H9 (cell line): ENCODE data around the gene OR6C65. TPM values are rescaled to one million over a fixed set of nuclear protein-coding genes. Genes with fewer than 3 reads are reported as not detected.

Experiments
- DNase-seq: peaks from one replicate; pipeline ENCODE4 v3.0.0-alpha.2; 2017
- H2AFZ ChIP-seq: one replicate; pipeline ENCODE4 v1.6.1; 2013; ENCODE audit warnings: mild to moderate bottlenecking, low read length, control low read depth, moderate library complexity
- H2AK5ac ChIP-seq: 2 replicates; pipeline ENCODE4 v1.6.1; 2013; ENCODE audit warnings: low read length, control low read depth, mixed read lengths; ENCODE audit not compliant: insufficient read length
- H2BK120ac ChIP-seq: one replicate; pipeline ENCODE4 v1.6.1; 2013; ENCODE audit warnings: low read depth, mild to moderate bottlenecking, low read length, control low read depth, inconsistent platforms; ENCODE audit not compliant: poor library complexity, severe bottlenecking
- H2BK12ac ChIP-seq: 2 replicates; pipeline ENCODE4 v1.6.1; 2013; ENCODE audit warnings: low read length, control low read depth, mixed read lengths, low read depth; ENCODE audit not compliant: insufficient read length
- H2BK15ac ChIP-seq: 2 replicates; pipeline ENCODE4 v1.6.1; 2013; ENCODE audit warnings: low read depth, low read length, control low read depth
- H2BK20ac ChIP-seq: one replicate; pipeline ENCODE4 v1.6.1; 2013; ENCODE audit warnings: low read depth, mild to moderate bottlenecking, low read length, control low read depth, inconsistent platforms; ENCODE audit not compliant: poor library complexity, severe bottlenecking
- H2BK5ac ChIP-seq: 2 replicates; pipeline ENCODE4 v1.6.1; 2013; ENCODE audit warnings: low read length, control low read depth, mixed read lengths; ENCODE audit not compliant: insufficient read length
- H3K14ac ChIP-seq: 2 replicates; pipeline ENCODE4 v1.6.1; 2013; ENCODE audit warnings: low read length, control low read depth; ENCODE audit not compliant: insufficient read depth
- H3K18ac ChIP-seq: 2 replicates; pipeline ENCODE4 v1.6.1; 2013; ENCODE audit warnings: low read depth, mild to moderate bottlenecking, mixed read lengths, low read length, control low read depth; ENCODE audit not compliant: insufficient read length
- H3K23ac ChIP-seq: 2 replicates; pipeline ENCODE4 v1.6.1; 2013; ENCODE audit warnings: low read length, control low read depth, mixed read lengths, low read depth; ENCODE audit not compliant: insufficient read length
- H3K23me2 ChIP-seq: 2 replicates; pipeline ENCODE4 v1.6.1; 2013; ENCODE audit warnings: low read depth, mild to moderate bottlenecking, mixed read lengths, low read length, control low read depth; ENCODE audit not compliant: insufficient read length, poor library complexity, severe bottlenecking
- H3K27ac ChIP-seq: 2 replicates; pipeline ENCODE4 v1.5.1; 2013; ENCODE audit warnings: low read length, control low read depth, mixed read lengths, low read depth; ENCODE audit not compliant: insufficient read length
- H3K27me3 ChIP-seq: 2 replicates; pipeline ENCODE4 v1.6.1; 2013; ENCODE audit warnings: low read length, control low read depth, inconsistent platforms; ENCODE audit not compliant: insufficient read depth
- H3K4ac ChIP-seq: 2 replicates; pipeline ENCODE4 v1.6.1; 2013; ENCODE audit warnings: low read depth, mild to moderate bottlenecking, control low read depth, inconsistent platforms, low read length, moderate library complexity
- H3K4me1 ChIP-seq: 2 replicates; pipeline ENCODE4 v1.6.1; 2013; ENCODE audit warnings: low read length, control low read depth, inconsistent platforms; ENCODE audit not compliant: insufficient read depth
- H3K4me2 ChIP-seq: 2 replicates; pipeline ENCODE4 v1.6.1; 2013; ENCODE audit warnings: low read length, control low read depth, mixed read lengths; ENCODE audit not compliant: insufficient read length, insufficient read depth
- H3K56ac ChIP-seq: 2 replicates; pipeline ENCODE4 v1.6.1; 2013; ENCODE audit warnings: low read depth, mild to moderate bottlenecking, mixed read lengths, low read length, control low read depth; ENCODE audit not compliant: insufficient read length
- H3K79me1 ChIP-seq: 2 replicates; pipeline ENCODE4 v1.6.1; 2013; ENCODE audit warnings: low read depth, mild to moderate bottlenecking, moderate library complexity, low read length, control low read depth, inconsistent platforms; ENCODE audit not compliant: insufficient read depth, poor library complexity, severe bottlenecking
- H3K79me2 ChIP-seq: 2 replicates; pipeline ENCODE4 v1.6.1; 2013; ENCODE audit warnings: low read length, control low read depth, inconsistent platforms; ENCODE audit not compliant: insufficient read depth
- H3K9ac ChIP-seq: 2 replicates; pipeline ENCODE4 v1.6.1; 2013; ENCODE audit warnings: low read length, control low read depth, mixed read lengths; ENCODE audit not compliant: insufficient read length; ENCODE audit errors: extremely low read depth
- H3K9me3 ChIP-seq: one replicate; pipeline ENCODE4 v1.6.1; 2013; ENCODE audit warnings: low read depth, low read length, inconsistent platforms; ENCODE audit not compliant: control insufficient read depth
- H3T11ph ChIP-seq: one replicate; pipeline ENCODE4 v1.6.1; 2013; ENCODE audit warnings: mild to moderate bottlenecking, low read length, control low read depth, inconsistent platforms
- H4K20me1 ChIP-seq: one replicate; pipeline ENCODE4 v1.6.1; 2013; ENCODE audit not compliant: control insufficient read depth, insufficient read length, insufficient read depth
- H4K5ac ChIP-seq: 2 replicates; pipeline ENCODE4 v1.6.1; 2013; ENCODE audit warnings: low read depth, mild to moderate bottlenecking, mixed read lengths, low read length, control low read depth; ENCODE audit not compliant: insufficient read length
- H4K8ac ChIP-seq: replicated peaks from 2 replicates; pipeline ENCODE4 v1.6.1; 2013; ENCODE audit warnings: low read length, control low read depth, mixed read lengths, low read depth; ENCODE audit not compliant: insufficient read length
- H4K91ac ChIP-seq: 2 replicates; pipeline ENCODE4 v1.6.1; 2013; ENCODE audit warnings: low read depth, mild to moderate bottlenecking, moderate library complexity, mixed read lengths, low read length, control low read depth; ENCODE audit not compliant: insufficient read length
- H3K27ac Mint-ChIP-seq, 3 experiments: 2 replicates in 2 of 3; 3 replicates in 1 of 3; pipeline ENCODE4 v1.8.0; 2020 to 2021; ENCODE audit warnings: mixed read lengths in 3 of 3, mild to moderate bottlenecking in 1 of 3, moderate library complexity in 1 of 3
- H3K27me3 Mint-ChIP-seq: 2 replicates; pipeline ENCODE4 v1.8.0; 2021; ENCODE audit warnings: low read depth, mild to moderate bottlenecking, moderate library complexity, mixed read lengths
- H3K36me3 Mint-ChIP-seq, 3 experiments: 2 replicates in 2 of 3; 3 replicates in 1 of 3; pipeline ENCODE4 v1.8.0; 2020 to 2021; ENCODE audit warnings: low read depth in 3 of 3, mixed read lengths in 3 of 3; ENCODE audit not compliant: insufficient read depth in 1 of 3
- H3K4me1 Mint-ChIP-seq, 2 experiments: 2 replicates each; pipeline ENCODE4 v1.8.0; 2020; ENCODE audit warnings: mixed read lengths in 2 of 2
- H3K4me3 Mint-ChIP-seq, 2 experiments: 2 replicates in 1 of 2; 3 replicates in 1 of 2; pipeline ENCODE4 v1.8.0; 2020 to 2021; ENCODE audit warnings: mild to moderate bottlenecking in 2 of 2, mixed read lengths in 2 of 2, moderate library complexity in 1 of 2
- H3K9me3 Mint-ChIP-seq, 2 experiments: 2 replicates in 1 of 2; 3 replicates in 1 of 2; pipeline ENCODE4 v1.8.0; 2020; ENCODE audit warnings: mild to moderate bottlenecking in 2 of 2, mixed read lengths in 2 of 2, moderate library complexity in 1 of 2
- WGBS: extraction: QIAGEN DNeasy Blood & Tissue Kit; methylation state at CpG from one replicate; pipeline ENCODE4 v1.1.7; 2013; ENCODE audit warnings: missing lambda C conversion rate, low lambda C conversion rate, mixed read lengths; ENCODE audit not compliant: insufficient read length; ENCODE audit errors: extremely low coverage; 5-methylcytosine and 5-hydroxymethylcytosine counted together
- total RNA-seq: library from RNA; stranded (reverse); gene quantifications from 2 replicates; pipeline ENCODE4 v1.2.1, GENCODE V29; 2021
- TF ChIP-seq, protein P1 (sequence below): fragments of 200-600 bp; sonication (generic); conservative IDR thresholded peaks from 3 replicates; pipeline ENCODE4 v1.8.0; 2021; ENCODE audit warnings: antibody characterized with exemption, mild to moderate bottlenecking

Gene OR6C65
- total RNA-seq, 1 experiment from 2014 or later, result not detected

DNA sequence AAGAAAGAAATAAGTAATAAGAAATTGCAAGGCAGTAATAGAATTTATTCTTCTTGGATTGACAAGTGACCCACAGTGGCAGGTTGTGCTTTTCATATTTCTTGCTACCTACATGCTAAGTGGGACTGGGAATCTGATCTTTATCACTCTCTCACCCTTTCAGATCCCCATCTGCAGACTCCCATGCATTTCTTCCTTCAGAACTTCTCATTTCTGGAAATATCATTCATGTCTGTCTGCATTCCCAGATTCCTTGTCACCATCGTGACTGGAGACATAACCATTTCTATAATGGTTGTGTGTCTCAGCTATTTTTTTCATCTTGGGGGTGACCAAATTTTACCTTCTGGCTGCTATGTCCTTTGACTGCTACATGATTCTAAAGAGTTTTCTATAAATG lies 4.0 kb upstream of the OR6C65 start:
- H3K4me1 ChIP-seq, result no peaks in the 10 kb centered on the region
- H3K79me2 ChIP-seq, result no peaks in the 10 kb centered on the region
- H3K27me3 ChIP-seq, result no peaks in the 10 kb centered on the region
- H3K4me2 ChIP-seq, result no peak overlapping the region
- no peak overlapping the region for H2AFZ ChIP-seq
- H2BK20ac ChIP-seq, result no peak overlapping the region
- no peak overlapping the region for H2BK5ac ChIP-seq
- H3K9ac ChIP-seq, result no peak overlapping the region
- H4K91ac ChIP-seq, result no peak overlapping the region
- no peak overlapping the region for H3T11ph ChIP-seq
- H3K79me1 ChIP-seq, result no peaks in the 10 kb centered on the region
- H2BK120ac ChIP-seq, result no peak overlapping the region
- H4K20me1 ChIP-seq, result no peaks in the 10 kb centered on the region
- peaks cover 0 to 2% of the 10 kb centered on the region in 2 experiments; a peak in 2 of 5 replicates for H3K9me3 Mint-ChIP-seq
- no peak overlapping the region for H2BK12ac ChIP-seq
- no peaks in the 10 kb centered on the region for H3K23me2 ChIP-seq
- H3K4me3 Mint-ChIP-seq, result no peak overlapping the region
- TF ChIP-seq, protein P1, sequence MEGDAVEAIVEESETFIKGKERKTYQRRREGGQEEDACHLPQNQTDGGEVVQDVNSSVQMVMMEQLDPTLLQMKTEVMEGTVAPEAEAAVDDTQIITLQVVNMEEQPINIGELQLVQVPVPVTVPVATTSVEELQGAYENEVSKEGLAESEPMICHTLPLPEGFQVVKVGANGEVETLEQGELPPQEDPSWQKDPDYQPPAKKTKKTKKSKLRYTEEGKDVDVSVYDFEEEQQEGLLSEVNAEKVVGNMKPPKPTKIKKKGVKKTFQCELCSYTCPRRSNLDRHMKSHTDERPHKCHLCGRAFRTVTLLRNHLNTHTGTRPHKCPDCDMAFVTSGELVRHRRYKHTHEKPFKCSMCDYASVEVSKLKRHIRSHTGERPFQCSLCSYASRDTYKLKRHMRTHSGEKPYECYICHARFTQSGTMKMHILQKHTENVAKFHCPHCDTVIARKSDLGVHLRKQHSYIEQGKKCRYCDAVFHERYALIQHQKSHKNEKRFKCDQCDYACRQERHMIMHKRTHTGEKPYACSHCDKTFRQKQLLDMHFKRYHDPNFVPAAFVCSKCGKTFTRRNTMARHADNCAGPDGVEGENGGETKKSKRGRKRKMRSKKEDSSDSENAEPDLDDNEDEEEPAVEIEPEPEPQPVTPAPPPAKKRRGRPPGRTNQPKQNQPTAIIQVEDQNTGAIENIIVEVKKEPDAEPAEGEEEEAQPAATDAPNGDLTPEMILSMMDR, result no peak
- no peaks in the 10 kb centered on the region for H3K9me3 ChIP-seq
- H4K8ac ChIP-seq, result no peak overlapping the region
- no peak overlapping the region for H3K27ac ChIP-seq
- H4K5ac ChIP-seq, result no peak overlapping the region
- H3K23ac ChIP-seq, result no peak overlapping the region
- no peak overlapping the region for H3K4ac ChIP-seq
- H3K56ac ChIP-seq, result no peak overlapping the region
- no peak overlapping the region for H3K14ac ChIP-seq
- H3K27ac Mint-ChIP-seq, result no peak overlapping the region
- no peak for DNase-seq
- no peak overlapping the region for H2AK5ac ChIP-seq
- no peak overlapping the region for H3K18ac ChIP-seq
- H2BK15ac ChIP-seq, result no peak overlapping the region
- H3K36me3 Mint-ChIP-seq, result no peaks in the 10 kb centered on the region; a peak in 1 of 7 replicates
- no peaks in the 10 kb centered on the region for H3K27me3 Mint-ChIP-seq
- no CpG with 5 or more reads among the region's 1 CpG for WGBS
- peaks cover 0 to 2% of the 10 kb centered on the region in 2 experiments; a peak in 1 of 4 replicates for H3K4me1 Mint-ChIP-seq
